ENCODE results near the gene PTPN23. TPM values are rescaled to one million over a fixed set of nuclear protein-coding genes. Genes with fewer than 3 reads are reported as not detected.

PTPN23 gene
- total RNA-seq, 1 donor from 2014 or later = 40.3 TPM

GRCh38 chr3:47410417-47410720, 29.5 kb downstream of the PTPN23 start:
- Histone ChIP-seq H3K36me3 (ENCODE audit: insufficient read depth, low read length) (peaks cover 11% of the 10 kb centered on the region), H3K27ac (ENCODE audit: low read depth, low read length) (no peak overlapping the region), H3K9ac (ENCODE audit: low read length) (no peak overlapping the region), H3K4me2 (ENCODE audit: low read length) (no peak overlapping the region), H4K20me1 (ENCODE audit: insufficient read depth, low read length) (peaks cover 17% of the 10 kb centered on the region), H3K79me2 (ENCODE audit: insufficient read depth, low read length) (peaks cover 8% of the 10 kb centered on the region), H2AFZ (ENCODE audit: low read depth, low read length) (no peak overlapping the region), H3K27me3 (ENCODE audit: insufficient read depth, low read length) (no peaks in the 10 kb centered on the region), H3K9me3 (ENCODE audit: insufficient read depth, low read depth, low read length) (no peaks in the 10 kb centered on the region), H3K4me3 (ENCODE audit: insufficient read depth, low read depth, low read length) (no peak overlapping the region), H3K4me1 (ENCODE audit: insufficient read depth, low read length) (peaks cover under 1% of the 10 kb centered on the region)
- no peak for FAIRE-seq
- TF ChIP-seq EZH2 (IDR thresholded peaks at IDR 0.05; ENCODE audit: insufficient read depth, low read length) = no peak
- TF ChIP-seq, protein P1, sequence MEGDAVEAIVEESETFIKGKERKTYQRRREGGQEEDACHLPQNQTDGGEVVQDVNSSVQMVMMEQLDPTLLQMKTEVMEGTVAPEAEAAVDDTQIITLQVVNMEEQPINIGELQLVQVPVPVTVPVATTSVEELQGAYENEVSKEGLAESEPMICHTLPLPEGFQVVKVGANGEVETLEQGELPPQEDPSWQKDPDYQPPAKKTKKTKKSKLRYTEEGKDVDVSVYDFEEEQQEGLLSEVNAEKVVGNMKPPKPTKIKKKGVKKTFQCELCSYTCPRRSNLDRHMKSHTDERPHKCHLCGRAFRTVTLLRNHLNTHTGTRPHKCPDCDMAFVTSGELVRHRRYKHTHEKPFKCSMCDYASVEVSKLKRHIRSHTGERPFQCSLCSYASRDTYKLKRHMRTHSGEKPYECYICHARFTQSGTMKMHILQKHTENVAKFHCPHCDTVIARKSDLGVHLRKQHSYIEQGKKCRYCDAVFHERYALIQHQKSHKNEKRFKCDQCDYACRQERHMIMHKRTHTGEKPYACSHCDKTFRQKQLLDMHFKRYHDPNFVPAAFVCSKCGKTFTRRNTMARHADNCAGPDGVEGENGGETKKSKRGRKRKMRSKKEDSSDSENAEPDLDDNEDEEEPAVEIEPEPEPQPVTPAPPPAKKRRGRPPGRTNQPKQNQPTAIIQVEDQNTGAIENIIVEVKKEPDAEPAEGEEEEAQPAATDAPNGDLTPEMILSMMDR (IDR thresholded peaks at IDR 0.05; ENCODE audit: insufficient read depth, low read depth, low read length) = no peak
- peaks cover under 1% of the 10 kb centered on the region for H3K4me1 Mint-ChIP-seq (ENCODE audit: low read depth, unreplicated experiment)
- no peak for DNase-seq (ENCODE audit: low read depth)
- no peak overlapping the region for H3K27ac Mint-ChIP-seq (ENCODE audit: unreplicated experiment)
- H3K36me3 Mint-ChIP-seq (ENCODE audit: low read depth, unreplicated experiment) = peaks cover 12% of the 10 kb centered on the region
- H3K9me3 Mint-ChIP-seq (ENCODE audit: unreplicated experiment) = no peaks in the 10 kb centered on the region
- no peak overlapping the region for H3K4me3 Mint-ChIP-seq (ENCODE audit: unreplicated experiment)
- H3K27me3 Mint-ChIP-seq (ENCODE audit: low read depth, unreplicated experiment) = no peaks in the 10 kb centered on the region

- H3K27ac ChIP-seq (ENCODE audit: low read depth, low read length) = no peak overlapping the region
- no peak overlapping the region for H3K9ac ChIP-seq (ENCODE audit: low read length)
- no peaks in the 10 kb centered on the region for H3K27me3 ChIP-seq (ENCODE audit: insufficient read depth, low read length)
- peaks cover 11% of the 10 kb centered on the region for H3K36me3 ChIP-seq (ENCODE audit: insufficient read depth, low read length)
- H3K4me3 ChIP-seq (ENCODE audit: insufficient read depth, low read depth, low read length) = no peak overlapping the region
- H2AFZ ChIP-seq (ENCODE audit: low read depth, low read length) = no peak overlapping the region
- peaks cover 13% of the 10 kb centered on the region for H3K36me3 Mint-ChIP-seq (ENCODE audit: low read depth, unreplicated experiment)
- peaks cover 11% of the 10 kb centered on the region for H4K20me1 ChIP-seq (ENCODE audit: insufficient read depth, low read length)
- TF ChIP-seq, protein P1 (IDR thresholded peaks at IDR 0.05; ENCODE audit: insufficient read depth, low read depth, low read length) = no peak
- no peak for TF ChIP-seq EZH2 (IDR thresholded peaks at IDR 0.05; ENCODE audit: insufficient read depth, low read length)
- no peaks in the 10 kb centered on the region for H3K4me1 Mint-ChIP-seq (ENCODE audit: low read depth, unreplicated experiment)
- DNase-seq (ENCODE audit: low read depth) = no peak
- H3K9me3 Mint-ChIP-seq (ENCODE audit: unreplicated experiment) = no peaks in the 10 kb centered on the region
- H3K27ac Mint-ChIP-seq (ENCODE audit: unreplicated experiment) = no peak overlapping the region
- H3K9me3 ChIP-seq (ENCODE audit: insufficient read depth, low read depth, low read length) = no peaks in the 10 kb centered on the region
- FAIRE-seq = no peak
- H3K27me3 Mint-ChIP-seq (ENCODE audit: low read depth, unreplicated experiment) = no peaks in the 10 kb centered on the region
- peaks cover 1% of the 10 kb centered on the region for H3K79me2 ChIP-seq (ENCODE audit: insufficient read depth, low read length)
- H3K4me1 ChIP-seq (ENCODE audit: insufficient read depth, low read length) = no peaks in the 10 kb centered on the region
- no peak overlapping the region for H3K4me3 Mint-ChIP-seq (ENCODE audit: unreplicated experiment)
- H3K4me2 ChIP-seq (ENCODE audit: low read length) = no peak overlapping the region
Measured at GRCh38 chr3:47410801-47411646, 30.2 kb downstream of the PTPN23 start.

Measured in astrocyte (in vitro differentiated cells and primary cell).